Lung (tissue), 12 donors: Measurements from ENCODE around the gene SALL3. TPM values are rescaled to one million over a fixed set of nuclear protein-coding genes. Genes with fewer than 3 reads are reported as not detected.

Experiments used
- ATAC-seq: fragments of 200-7000 bp; cut with Tn5 transposase; one replicate; pipeline ENCODE4 v1.9.1; 2020; ENCODE audit warnings: moderate number of reproducible peaks; ENCODE audit not compliant: insufficient read depth, low FRiP score
- DNase-seq, 3 donors: peaks; one replicate each; pipeline ENCODE4 v3.0.0-alpha.2; 2013 to 2017
- H3K27ac ChIP-seq, 2 donors: one replicate each; pipeline ENCODE4 v1.5.1; 2013; ENCODE audit warnings: mild to moderate bottlenecking in 2 of 2, moderate library complexity in 2 of 2, control low read depth in 1 of 2, inconsistent platforms in 1 of 2, low read depth in 1 of 2, low read length in 1 of 2
- H3K27me3 ChIP-seq, 3 donors: one replicate each; pipeline ENCODE4 v1.5.1; 2013; ENCODE audit warnings: low read length in 2 of 3; ENCODE audit not compliant: control insufficient read depth in 3 of 3, insufficient read depth in 3 of 3
- H3K36me3 ChIP-seq, 4 donors: one replicate each; pipeline ENCODE4 v1.5.1; 2013; ENCODE audit warnings: low read length in 4 of 4, mild to moderate bottlenecking in 1 of 4, moderate library complexity in 1 of 4; ENCODE audit not compliant: control insufficient read depth in 4 of 4, insufficient read depth in 4 of 4
- H3K4me1 ChIP-seq, 5 donors: one replicate each; pipeline ENCODE4 v1.5.1; 2013; ENCODE audit warnings: low read length in 5 of 5, mild to moderate bottlenecking in 2 of 5, moderate library complexity in 1 of 5; ENCODE audit not compliant: control insufficient read depth in 5 of 5, insufficient read depth in 5 of 5
- H3K4me3 ChIP-seq: one replicate; pipeline ENCODE4 v1.5.1; 2013; ENCODE audit warnings: mild to moderate bottlenecking, control low read depth, moderate library complexity
- H3K9ac ChIP-seq, 2 donors: one replicate each; pipeline ENCODE4 v1.5.1; 2013; ENCODE audit warnings: low read length in 2 of 2, control low read depth in 1 of 2; ENCODE audit not compliant: insufficient read depth in 1 of 2
- H3K9me3 ChIP-seq, 4 donors: one replicate each; pipeline ENCODE4 v1.5.1; 2013; ENCODE audit warnings: low read length in 3 of 4, mild to moderate bottlenecking in 1 of 4, moderate library complexity in 1 of 4; ENCODE audit not compliant: control insufficient read depth in 4 of 4, insufficient read depth in 3 of 4
- CTCF ChIP-seq: IDR thresholded peaks from 2 replicates; pipeline ENCODE4 v1.5.1; 2012; ENCODE audit warnings: mild to moderate bottlenecking; ENCODE audit errors: control extremely low read depth, extremely low read depth
- WGBS, 2 donors: extraction: QIAGEN DNeasy Blood & Tissue Kit; methylation state at CpG; one replicate each; pipeline ENCODE4 v1.1.7; 2013; 5-methylcytosine and 5-hydroxymethylcytosine counted together
- polyA plus RNA-seq, 2 donors: library from polyadenylated mRNA; stranded (reverse); fragments of 200-250 nt; gene quantifications; one replicate each; pipeline ENCODE4 v1.2.1, GENCODE V29; 2013
- total RNA-seq, 2 donors: library from RNA; depleted of rRNA in 1 of 2; stranded (reverse); fragments of >200 nt in 1 of 2; gene quantifications; one replicate each; pipeline ENCODE4 v1.2.1, GENCODE V29; 2014 to 2021
- donor health status: control.
- donor health status: control.
- donor health status: Bipolar disorder and iron deficiency.
- donor health status: healthy.
- donor health status: DM: yes; HTN: yes; CAD: no.

Gene SALL3
- total and polyA plus RNA-seq, 4 donors, result 0.28 TPM; not detected in 3

DNA sequence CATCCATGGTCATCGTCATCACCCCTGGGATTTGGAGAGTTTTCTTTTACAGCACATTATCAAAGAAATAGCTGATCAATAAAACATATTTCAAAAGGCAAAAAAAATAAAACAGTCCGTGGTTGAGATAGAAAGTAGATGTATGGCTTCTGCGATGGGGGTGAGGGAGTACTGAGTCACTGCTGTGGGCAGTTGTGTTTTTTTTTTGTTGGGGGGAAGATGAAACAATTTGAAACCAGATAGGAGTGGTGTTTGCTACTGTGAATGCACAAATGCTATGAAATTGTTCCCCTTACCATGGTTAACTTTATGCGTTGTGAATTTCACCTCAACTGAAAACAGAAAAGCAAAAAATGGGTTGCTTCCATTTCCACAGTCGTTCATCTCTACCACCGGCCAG, 11.9 kb upstream of the SALL3 start:
- H3K27me3 ChIP-seq, result peaks cover 8 to 50% (median 37%) of the 10 kb centered on the region in 3 donors
- 82 to 88% methylated on average over 6 of the region's 6 CpGs for WGBS, 2 donors
- no peak for ATAC-seq

GRCh38 chr18:78969574-78970315, 9.9 kb upstream of the SALL3 start:
- H3K36me3 ChIP-seq, result no peaks in the 10 kb centered on the region
- H3K4me1 ChIP-seq, result peaks cover 0 to 7% (median 0%) of the 10 kb centered on the region in 5 donors
- peaks cover 0 to 4% (median 0%) of the 10 kb centered on the region in 4 donors for H3K9me3 ChIP-seq
- H3K27ac ChIP-seq, result no peak overlapping the region
- ATAC-seq (no peak), DNase-seq (no peak)
- H3K9ac ChIP-seq, result no peak overlapping the region
- H3K27me3 ChIP-seq, result peaks cover 27 to 66% (median 45%) of the 10 kb centered on the region in 3 donors
- 85 to 88% methylated on average over 20 of the region's 20 CpGs for WGBS, 2 donors
- TF ChIP-seq CTCF, result no peak
- no peak overlapping the region for H3K4me3 ChIP-seq

More for the DNA sequence above, 11.9 kb upstream of the SALL3 start:
- Histone ChIP-seq H3K9ac (no peak overlapping the region), H3K9me3 (peaks cover 0 to 8% (median 3%) of the 10 kb centered on the region in 4 donors), H3K36me3 (no peaks in the 10 kb centered on the region), H3K27ac (no peak overlapping the region), H3K4me3 (no peak overlapping the region), H3K4me1 (no peaks in the 10 kb centered on the region)
- no peak for DNase-seq
- no peak for TF ChIP-seq CTCF

DNA sequence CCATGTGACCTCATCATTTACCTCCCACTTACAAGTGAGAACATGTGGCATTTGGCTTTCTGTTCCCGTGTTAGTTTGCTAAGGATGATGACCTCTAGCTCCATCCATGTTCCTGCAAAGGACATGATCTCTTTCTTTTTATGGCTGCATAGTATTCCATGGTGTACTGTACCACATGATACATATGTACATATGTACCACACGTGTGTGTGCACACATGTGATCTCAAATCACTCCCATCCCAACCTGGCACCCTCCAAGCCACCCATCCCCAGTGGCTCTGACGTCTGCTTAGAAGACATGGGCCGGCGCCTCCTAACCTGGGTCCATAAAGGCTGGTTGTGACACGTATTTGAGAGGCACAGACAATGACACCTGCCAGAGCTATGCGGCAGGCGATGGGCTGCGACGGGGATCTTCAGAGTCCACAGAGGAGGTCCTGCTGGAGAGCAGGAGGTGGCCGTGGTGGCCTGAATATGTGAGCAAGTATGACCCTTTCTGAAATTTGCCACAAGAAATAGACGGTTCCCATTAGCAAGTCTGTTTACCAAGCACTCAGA, 8.8 kb upstream of the SALL3 start:
- WGBS, 2 donors, result 87 to 89% methylated on average over 12 of the region's 12 CpGs
- TF ChIP-seq CTCF, result no peak
- H3K4me1 ChIP-seq, result peaks cover 0 to 7% (median 0%) of the 10 kb centered on the region in 5 donors
- H3K4me3 ChIP-seq, result no peak overlapping the region
- ATAC-seq (no peak), DNase-seq (no peak)
- H3K36me3 ChIP-seq, result no peaks in the 10 kb centered on the region
- H3K27me3 ChIP-seq, result peaks cover 27 to 77% (median 56%) of the 10 kb centered on the region in 3 donors
- H3K27ac ChIP-seq, result no peak overlapping the region
- no peak overlapping the region for H3K9ac ChIP-seq
- H3K9me3 ChIP-seq, result peaks cover 0 to 3% (median 0%) of the 10 kb centered on the region in 4 donors
